Activated T-cell treated with anti-CD3 and anti-CD28 coated beads for 4 hours (primary cell): ENCODE results near the gene UBE2E2.
"Not testable (repeated sequence)": the region's sequence is repeated elsewhere in the genome, so short reads cannot be mapped to it uniquely, and the experiment has no call there.

Experiments used
- DNase-seq: peaks from one replicate; pipeline ENCODE4 v3.0.0-alpha.2; 2020

The UBE2E2 gene

DNA sequence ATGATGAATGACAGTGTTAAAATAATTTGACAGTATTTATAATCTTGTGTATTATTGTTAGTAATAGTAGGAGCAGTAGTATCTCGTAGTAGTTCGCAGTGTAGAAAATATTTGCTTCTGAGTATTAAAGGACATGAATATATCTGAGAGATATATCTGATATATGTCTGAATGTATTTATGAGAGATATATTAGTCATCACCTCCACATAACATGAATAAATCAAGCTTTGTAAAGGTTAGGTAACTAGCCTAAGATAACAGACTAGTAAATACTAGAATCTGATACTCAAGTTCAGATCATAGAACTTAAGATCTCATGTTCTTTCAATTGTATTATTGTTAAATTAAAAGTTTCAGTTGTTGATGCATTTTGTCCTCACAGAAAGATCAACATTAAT lies 130.5 kb downstream of the UBE2E2 start:
- DNase-seq = no peak

- DNase-seq = not testable (repeated sequence)
Observed at GRCh38 chr3:23336853-23337252, 133.7 kb downstream of the UBE2E2 start.

GRCh38 chr3:23341147-23341838 lies 138.2 kb downstream of the UBE2E2 start:
- no peak for DNase-seq

- no peak for DNase-seq
Observed at GRCh38 chr3:23342343-23342742, 139.2 kb downstream of the UBE2E2 start.

DNA sequence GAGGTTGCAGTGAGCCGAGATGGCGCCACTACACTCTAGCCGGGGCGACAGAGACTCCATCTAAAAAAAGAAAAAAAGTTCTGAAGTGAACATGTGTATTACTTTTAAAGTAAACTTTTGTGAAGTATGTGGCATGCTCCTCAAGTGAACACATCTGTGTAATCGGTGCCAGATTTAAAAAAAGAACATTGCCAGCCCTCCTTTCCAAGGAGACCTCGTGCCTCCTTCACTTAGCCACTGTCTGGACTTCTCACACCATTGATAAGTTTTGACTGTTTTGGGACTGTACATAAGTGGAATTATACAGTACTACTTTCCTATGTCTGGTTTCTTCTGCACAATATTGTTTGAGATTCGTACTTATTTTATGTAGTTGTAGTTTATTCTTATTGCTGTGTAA lies 140.4 kb downstream of the UBE2E2 start:
- no peak for DNase-seq

DNA sequence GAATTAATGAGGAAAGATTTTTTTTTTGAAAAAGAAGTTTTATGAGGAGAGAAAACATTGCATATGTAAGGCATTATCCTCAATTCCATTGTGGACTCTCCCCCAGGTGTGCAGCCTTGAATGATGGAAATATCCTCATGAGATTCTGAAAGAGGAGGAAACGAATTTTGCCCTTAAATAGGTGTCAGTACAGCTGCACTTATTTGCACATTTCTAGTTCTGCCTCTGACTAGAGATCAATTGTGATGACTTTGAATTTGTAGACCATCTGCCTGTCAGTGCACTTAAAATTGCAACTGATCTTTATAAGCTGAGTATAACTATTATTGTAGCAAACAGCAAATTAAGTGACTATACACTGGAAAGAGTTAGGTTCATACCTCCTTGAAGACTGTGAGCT lies 141.8 kb downstream of the UBE2E2 start:
- DNase-seq = no peak

GRCh38 chr3:23349444-23349843 lies 146.3 kb downstream of the UBE2E2 start:
- DNase-seq = not testable (repeated sequence)

GRCh38 chr3:23356169-23356568 lies 153.0 kb downstream of the UBE2E2 start:
- DNase-seq = no peak

DNA sequence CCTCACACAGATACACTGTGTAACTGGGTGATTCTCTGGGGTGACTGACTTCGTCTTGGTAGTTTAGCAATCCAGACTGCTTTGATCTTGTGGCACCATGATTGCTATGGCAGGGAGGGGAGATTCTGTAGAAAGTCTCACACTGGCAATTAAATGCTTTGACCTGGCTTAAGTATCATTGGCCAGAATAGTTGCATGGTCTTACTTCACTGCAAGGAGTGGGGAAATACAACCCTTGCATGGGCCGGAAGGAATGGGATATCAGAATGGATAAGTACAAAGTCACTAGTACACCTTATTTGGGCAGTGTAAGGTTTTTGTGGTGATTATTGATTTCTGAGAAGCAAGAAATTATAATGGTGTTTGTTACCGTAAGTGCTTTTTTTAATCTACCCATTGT lies 153.8 kb downstream of the UBE2E2 start:
- no peak for DNase-seq

- DNase-seq = no peak
Observed at GRCh38 chr3:23359116-23359515, 156.0 kb downstream of the UBE2E2 start.

- DNase-seq = no peak
Observed at GRCh38 chr3:23365066-23365465, 161.9 kb downstream of the UBE2E2 start.

GRCh38 chr3:23368731-23369130 lies 165.6 kb downstream of the UBE2E2 start:
- no peak for DNase-seq

GRCh38 chr3:23372285-23372684 lies 169.2 kb downstream of the UBE2E2 start:
- no peak for DNase-seq

- no peak for DNase-seq
Observed at GRCh38 chr3:23376516-23377248, 173.6 kb downstream of the UBE2E2 start.

DNA sequence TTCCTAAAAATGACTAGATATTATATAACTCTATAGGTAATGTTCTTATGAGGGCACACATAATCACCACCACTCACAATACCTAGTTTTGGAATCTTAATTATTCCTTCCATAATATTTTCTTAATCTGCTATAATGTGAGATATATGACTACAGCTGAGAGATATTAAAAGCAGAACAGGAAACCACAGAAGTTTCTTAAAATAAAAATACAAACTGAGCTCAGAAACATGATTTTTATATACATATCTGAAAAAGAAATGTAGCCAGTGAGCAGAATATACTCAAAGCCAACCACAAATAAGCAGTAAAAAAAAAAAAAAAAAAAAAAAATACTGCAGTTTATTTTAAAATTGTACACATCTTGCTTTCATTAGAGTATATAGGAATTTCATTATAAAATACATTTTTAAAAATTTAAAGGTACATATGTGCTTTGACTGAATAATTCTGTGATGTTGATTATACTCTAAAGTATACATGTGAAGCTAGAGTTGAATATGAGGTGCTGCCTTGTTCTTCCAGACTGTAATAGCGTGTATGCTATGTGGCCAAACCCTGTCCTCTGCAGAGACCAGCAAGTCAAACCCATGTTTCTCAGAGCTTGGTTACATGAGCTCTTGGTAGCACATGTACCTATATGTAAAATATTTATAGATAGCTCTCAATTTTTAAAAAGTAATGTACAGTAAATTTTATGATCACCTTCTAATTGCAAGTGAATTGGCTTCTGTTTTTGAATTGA lies 175.0 kb downstream of the UBE2E2 start:
- DNase-seq = no peak

DNA sequence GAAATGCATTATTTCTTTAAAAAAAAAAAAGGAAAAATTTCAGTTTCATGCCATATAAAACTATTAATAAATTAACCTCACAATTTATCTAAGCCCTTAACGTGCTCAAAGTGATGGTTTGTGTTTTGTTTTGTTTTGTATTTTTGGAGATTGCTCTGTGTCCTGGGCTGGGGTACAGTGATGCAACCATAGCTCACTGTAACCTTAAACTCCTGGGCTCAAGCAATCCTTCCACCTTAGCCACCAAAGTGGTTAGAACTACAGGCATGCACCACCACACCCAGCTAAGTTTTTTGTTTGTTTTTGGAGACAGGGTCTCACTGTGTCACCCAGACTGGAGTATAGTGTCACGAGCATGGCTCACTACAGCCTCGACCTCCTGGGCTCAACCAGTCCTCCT lies 180.7 kb downstream of the UBE2E2 start:
- DNase-seq = no peak

DNA sequence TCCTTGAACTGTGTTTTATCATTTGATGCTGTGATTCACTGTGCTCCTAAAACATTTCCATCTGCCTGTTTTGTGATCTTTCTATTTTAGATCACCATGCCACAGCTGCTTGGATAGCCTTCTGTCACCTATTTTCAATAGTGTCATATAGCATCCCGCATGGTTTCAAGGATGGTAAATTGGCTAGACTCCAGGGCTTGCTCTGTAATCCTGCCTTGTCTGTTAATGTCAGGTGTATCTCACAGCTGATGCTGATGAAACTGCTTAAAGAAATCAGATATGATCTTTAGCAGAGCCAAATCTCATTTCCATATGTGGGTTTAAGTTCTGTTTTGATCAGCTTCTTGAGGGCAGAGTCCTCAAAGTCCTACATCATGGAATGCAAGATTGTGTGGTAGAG lies 182.2 kb downstream of the UBE2E2 start:
- no peak for DNase-seq

DNA sequence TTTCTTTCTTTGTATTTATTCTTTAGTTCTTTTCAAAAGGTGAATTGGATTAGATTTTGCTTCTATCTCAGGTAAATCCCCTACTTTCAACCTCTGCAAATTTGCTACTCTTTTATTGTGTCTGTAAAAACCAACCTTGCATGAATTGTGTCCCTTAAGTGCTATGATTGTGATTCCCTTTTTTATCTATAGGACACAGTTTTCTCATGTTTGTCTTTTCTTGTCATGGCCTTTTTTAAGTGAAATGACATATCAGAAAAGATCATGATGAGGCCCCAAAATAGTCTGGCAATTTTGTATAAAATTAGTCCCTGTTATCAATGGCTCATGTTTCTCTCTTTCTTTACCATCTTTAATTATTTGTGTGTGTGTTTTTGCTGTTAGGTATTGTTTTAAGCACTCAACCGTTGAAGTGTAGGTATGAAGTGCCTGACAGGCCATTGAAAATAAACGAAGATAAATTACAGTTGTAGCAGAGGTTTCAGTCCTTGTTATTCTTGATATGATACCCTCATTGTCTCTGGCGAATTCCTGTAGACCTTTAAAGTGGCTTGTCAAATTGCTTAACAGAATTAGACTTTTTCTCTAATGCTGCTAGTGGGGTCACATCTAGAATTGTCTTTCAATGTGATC lies 184.3 kb downstream of the UBE2E2 start:
- no peak for DNase-seq

- DNase-seq = no peak
Observed at GRCh38 chr3:23389089-23389488, 186.0 kb downstream of the UBE2E2 start.

GRCh38 chr3:23389686-23390085 lies 186.6 kb downstream of the UBE2E2 start:
- DNase-seq = no peak

- no peak for DNase-seq
Observed at GRCh38 chr3:23390446-23390845, 187.3 kb downstream of the UBE2E2 start.

DNA sequence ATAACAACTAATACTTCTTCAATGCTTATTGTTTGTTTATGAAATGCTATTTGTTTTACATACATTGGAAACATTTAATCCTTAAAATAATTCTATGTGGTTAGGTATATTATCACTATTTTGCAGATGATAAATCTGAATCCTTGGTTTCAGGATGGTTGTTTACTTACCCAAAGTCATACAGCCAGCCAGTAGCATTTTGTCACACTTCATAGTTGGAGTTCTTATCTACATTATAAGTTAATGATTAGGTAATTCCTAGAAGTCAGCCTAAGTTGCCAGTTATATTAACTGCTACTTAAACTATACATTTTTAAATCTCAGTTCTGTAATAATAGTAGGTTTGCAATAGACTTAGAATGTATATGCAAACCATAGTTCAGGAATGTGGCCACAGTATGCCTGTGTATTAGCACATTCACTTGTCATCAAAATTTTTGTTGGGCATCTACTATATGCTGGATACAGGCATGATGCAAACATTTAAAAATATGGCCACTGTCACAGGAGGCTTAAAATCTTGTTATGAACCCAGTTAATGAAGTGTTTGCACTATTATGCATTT lies 187.9 kb downstream of the UBE2E2 start:
- no peak for DNase-seq

GRCh38 chr3:23395115-23395514 lies 192.0 kb downstream of the UBE2E2 start:
- DNase-seq = no peak
